Ammon's horn (tissue), 1 donor: Measurements from ENCODE around the gene SNURF.
"Not testable (repeated sequence)": the region's sequence is repeated elsewhere in the genome, so short reads cannot be mapped to it uniquely, and the experiment has no call there.

Experiments used
- DNase-seq: peaks from one replicate; pipeline ENCODE4 v3.0.0-alpha.2; 2016; ENCODE audit warnings: low spot score

SNURF gene

DNA sequence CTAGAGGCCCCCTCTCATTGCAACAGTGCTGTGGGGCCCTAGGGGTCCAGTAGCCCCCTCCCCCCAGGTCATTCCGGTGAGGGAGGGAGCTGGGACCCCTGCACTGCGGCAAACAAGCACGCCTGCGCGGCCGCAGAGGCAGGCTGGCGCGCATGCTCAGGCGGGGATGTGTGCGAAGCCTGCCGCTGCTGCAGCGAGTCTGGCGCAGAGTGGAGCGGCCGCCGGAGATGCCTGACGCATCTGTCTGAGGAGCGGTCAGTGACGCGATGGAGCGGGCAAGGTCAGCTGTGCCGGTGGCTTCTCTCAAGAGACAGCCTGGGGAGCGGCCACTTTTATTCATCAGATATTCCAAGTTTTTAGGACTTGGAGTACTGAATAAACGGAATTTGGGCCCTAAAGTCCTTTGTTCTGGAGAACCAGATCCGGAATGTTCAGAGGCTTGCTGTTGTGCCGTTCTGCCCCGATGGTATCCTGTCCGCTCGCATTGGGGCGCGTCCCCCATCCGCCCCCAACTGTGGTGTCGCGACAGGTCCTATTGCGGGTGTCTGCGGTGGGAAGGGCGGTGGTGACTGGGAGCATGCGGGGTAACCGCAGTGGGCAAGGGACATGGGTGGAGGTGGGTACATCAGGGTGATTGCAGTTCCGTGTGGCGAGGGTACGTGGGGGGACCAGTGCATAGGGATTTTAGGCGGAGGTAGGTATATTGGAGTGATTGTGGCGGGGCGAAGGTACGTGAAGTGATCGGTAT lies at the start of gene SNURF, which contains the start of gene SNRPN:
TSS of gene SNURF (plus strand) at position 205 of the 748 bp plus-strand sequence. CDS start at position 267, 62 bp downstream.
TSS of gene SNRPN (plus strand) at position 205 of the 748 bp plus-strand sequence. CDS start 19,467 bp downstream, outside the sequence.
- DNase-seq, result peak; percentile 80

- DNase-seq, result no peak
These were observed 38.3 kb upstream of the SNURF start for GRCh38 chr15:24916305-24917009.

- no peak for DNase-seq
These were observed 37.4 kb upstream of the SNURF start for GRCh38 chr15:24917431-24917830.

DNA sequence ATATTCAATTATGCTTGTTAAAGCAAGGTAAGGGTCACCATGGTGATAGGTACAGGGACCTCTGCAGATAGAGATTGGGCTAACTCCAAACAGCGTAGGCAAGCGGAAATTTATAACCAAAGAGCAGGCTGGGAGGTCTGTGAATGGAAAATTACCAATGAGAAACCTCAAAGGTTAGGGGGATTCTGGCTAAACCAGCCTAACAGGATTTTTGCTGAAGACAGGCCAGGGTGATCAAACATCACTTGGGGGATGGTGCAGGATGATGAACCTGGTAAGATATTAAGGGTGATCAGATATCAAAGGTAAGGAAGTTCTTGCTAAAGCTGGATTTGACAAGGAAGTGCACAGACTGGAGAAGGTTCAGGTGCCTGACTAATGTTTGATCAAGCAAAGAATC lies 35.3 kb upstream of the SNURF start:
- DNase-seq, result no peak

GRCh38 chr15:24922781-24923180 lies 32.0 kb upstream of the SNURF start:
- DNase-seq, result not testable (repeated sequence)

DNA sequence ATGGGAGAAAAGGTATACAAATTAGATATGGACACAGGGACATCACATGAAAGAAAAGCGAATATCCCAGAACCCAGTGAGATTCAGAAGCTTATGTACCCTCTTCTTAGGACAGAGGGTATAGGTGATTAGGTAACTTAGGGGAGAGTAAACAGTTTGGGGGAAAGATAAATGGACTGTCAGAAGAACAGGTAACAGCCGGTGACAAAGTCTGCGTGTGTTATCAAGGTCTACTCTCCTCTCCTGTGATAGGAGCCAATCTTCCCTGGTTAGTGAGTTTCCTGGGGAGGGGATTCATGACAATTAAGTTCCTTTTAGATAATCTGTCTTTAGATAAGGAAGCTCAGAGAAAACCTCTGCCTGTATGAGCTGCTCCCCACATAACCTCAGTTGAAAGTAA lies 30.6 kb upstream of the SNURF start:
- DNase-seq, result no peak

GRCh38 chr15:24924621-24925020 lies 30.2 kb upstream of the SNURF start:
- no peak for DNase-seq

- not testable (repeated sequence) for DNase-seq
These were observed 22.7 kb upstream of the SNURF start for GRCh38 chr15:24931874-24932732.

- no peak for DNase-seq
These were observed 21.1 kb upstream of the SNURF start for GRCh38 chr15:24933716-24934115.

DNA sequence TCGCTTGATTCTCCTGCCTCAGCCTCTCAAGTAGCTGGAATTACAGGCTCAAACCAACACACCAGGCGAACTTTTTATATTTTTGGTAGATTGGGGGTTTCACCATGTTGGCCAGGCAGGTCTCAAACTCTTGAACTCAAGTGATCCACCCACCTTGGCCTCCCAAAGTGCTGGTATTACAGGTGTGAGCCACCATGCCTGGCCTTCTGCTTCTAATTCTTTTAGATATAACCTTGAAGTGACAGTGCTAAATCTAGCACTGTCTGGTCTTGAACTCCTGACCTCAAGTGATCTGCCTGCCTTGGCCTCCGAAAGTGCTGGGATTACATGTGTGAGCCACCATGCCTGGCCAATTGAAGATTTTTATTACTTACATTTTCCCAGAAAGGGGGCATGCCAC lies 16.6 kb upstream of the SNURF start:
- DNase-seq, result not testable (repeated sequence)

DNA sequence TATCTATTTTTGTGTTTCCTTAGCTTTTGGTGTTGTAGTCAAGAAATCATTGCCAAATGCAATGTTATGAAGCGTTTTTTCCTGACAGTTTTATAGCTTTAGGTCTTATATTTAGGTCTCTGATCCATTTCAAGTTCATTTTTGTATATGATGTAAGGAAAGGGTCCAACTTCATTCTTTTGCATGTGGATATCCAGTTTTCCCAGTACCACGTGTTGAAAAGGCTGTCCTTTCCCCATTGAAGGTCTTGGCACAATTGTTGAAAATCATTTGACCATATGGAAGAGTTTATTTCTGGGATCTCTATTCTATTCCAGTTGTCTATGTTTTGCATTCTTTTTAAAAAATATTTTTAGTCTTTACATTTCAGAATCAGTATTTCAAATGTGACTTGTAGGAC lies 14.6 kb upstream of the SNURF start:
- no peak for DNase-seq

DNA sequence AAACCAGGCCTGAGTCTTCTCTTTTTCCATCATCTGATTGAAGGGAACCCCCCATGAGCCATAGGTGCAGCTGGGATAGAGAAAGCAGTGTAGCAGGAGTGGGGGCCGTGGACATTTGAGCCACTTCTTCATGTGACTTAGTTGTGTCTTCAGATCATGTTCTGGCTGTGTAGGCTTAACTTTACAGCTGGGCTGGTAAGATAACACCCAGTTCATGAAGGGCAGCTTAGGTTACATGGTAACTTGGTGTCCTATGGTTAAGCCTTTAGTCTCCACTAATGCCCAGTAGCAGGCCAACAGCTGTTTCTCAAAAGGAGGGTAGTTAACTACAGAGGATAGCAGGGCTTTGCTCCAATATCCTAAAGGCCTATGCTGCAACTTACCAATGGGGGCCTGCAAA lies 11.4 kb upstream of the SNURF start:
- no peak for DNase-seq

- no peak for DNase-seq
These were observed 9.8 kb upstream of the SNURF start for GRCh38 chr15:24944954-24945353.

- DNase-seq, result peak; percentile 42
These were observed 9.1 kb upstream of the SNURF start for GRCh38 chr15:24945711-24946110.

DNA sequence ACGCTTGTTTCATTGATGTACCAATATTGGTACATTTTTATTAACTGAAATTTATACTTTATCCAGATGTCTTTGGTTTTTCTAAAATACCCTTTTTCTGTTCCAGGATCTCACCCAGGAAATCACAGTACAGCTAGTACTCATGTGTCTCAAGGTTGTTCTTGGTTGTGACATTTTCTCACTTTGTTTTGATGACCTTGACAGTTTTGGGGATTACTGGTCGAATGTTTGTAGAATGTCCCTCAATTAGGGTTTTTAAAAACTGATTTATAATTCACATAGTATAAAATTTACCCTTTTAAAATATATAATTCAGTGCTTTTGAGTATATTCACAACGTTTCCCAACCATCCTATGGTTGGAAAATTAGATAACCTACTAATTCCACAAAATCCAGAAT lies 6.3 kb upstream of the SNURF start:
- DNase-seq, result no peak

DNA sequence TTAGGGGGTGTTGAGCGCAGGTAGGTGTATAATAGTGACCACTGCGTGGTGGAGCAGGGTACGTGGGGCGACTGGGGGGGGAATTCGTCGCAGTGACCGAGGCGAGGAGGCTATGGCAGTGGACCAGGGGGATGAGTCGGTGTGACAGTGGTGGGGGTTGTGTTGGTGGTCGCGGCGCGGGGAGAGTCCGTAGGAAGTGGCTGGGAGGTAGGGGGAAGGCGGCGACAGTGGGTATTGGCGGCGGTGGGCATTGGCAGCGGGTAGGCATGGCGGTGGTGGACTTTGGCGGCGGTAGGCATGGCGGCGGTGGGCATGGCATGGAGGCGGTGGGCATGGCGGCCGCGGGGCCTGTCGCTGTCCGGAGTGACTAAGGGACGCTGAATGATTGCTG lies 739 bp downstream of the SNURF start:
- DNase-seq, result peak; percentile 12

GRCh38 chr15:24956111-24956838 lies 1.5 kb downstream of the SNURF start:
- peak; percentile 86 for DNase-seq

DNA sequence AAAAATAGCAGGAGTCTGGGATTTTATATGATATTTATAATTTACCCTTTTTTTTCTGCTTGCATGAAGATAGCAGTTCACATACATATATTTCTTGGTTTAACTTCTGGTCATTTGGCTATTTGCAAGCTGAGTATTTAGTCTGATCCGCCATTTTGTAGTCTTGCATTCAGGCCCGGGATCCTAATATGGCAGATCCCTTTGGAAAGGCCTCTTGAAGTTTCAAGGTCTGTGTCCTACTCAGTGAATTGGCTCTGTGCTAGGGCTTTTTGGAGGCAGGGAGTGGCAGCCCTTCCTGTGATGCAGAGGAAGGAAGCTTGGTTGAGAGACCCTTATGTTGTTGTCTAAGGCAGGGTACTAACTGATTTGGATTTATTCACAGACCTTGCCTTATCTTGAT lies 2.9 kb downstream of the SNURF start:
- no peak for DNase-seq

DNA sequence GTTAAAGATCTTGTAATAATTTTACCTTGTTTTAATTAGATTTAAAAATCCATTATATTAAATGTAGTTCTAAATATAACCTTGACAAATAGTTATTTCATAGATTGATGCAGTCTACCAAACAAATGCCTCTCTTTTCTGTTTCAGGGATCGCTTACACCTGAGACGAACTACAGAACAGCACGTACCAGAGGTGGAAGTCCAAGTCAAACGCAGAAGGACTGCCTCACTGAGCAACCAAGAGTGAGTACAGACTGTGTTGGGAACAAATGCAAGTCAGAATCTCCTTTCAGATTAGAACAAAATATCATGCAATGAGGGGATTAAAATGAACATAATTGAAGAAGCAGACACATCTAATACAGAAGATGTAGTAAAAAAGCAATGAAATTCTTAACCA lies 7.2 kb downstream of the SNURF start:
- DNase-seq, result no peak

DNA sequence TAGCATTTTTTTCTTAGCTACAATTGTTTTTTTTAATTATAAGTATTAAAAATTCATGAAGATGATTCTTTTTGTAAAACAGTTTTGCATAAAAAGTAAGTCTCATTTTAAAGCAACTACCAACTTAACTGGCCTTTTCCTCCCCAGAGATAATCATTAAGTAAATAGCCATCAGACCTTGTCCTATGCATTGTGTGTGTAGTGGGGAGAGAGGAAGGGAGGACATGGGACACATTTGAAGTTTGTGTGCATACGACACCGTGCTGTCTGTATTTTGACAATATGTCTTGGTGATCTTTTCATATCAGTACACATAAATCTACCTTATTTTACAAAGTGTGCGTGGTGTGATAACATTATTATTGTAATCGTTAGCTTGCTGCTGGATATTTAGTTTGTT lies 8.1 kb downstream of the SNURF start:
- no peak for DNase-seq

- DNase-seq, result no peak
These were observed 11.7 kb downstream of the SNURF start for GRCh38 chr15:24966364-24967103.
